ENCODE data around the gene CREB5.

The CREB5 gene

GRCh38 chr7:28799619-28800018 lies 387.3 kb downstream of the CREB5 start:
- TF ChIP-seq CTCF (IDR thresholded peaks at IDR 0.05): no peak
- no peak overlapping the region for H3K9ac ChIP-seq
- no peaks in the 10 kb centered on the region for H3K36me3 ChIP-seq (ENCODE audit: control insufficient read depth, insufficient read depth, low read length)
- no peak overlapping the region for H2AFZ ChIP-seq
- no peaks in the 10 kb centered on the region for H3K4me1 ChIP-seq
- H3K9me3 ChIP-seq (ENCODE audit: control insufficient read depth, low read length): no peaks in the 10 kb centered on the region
- H3K4me2 ChIP-seq (ENCODE audit: low read length): no peak overlapping the region
- H3K79me2 ChIP-seq: no peaks in the 10 kb centered on the region
- H3K4me3 ChIP-seq (ENCODE audit: low read depth, low read length): no peak overlapping the region
- H3K27me3 ChIP-seq (ENCODE audit: control insufficient read depth, insufficient read depth, low read length): no peaks in the 10 kb centered on the region
- no peak overlapping the region for H3K27ac ChIP-seq

GRCh38 chr7:28800150-28800549 lies 387.8 kb downstream of the CREB5 start:
- Histone ChIP-seq H3K9ac (no peak overlapping the region), H3K4me3 (ENCODE audit: low read depth, low read length) (no peak overlapping the region), H3K27ac (no peak overlapping the region), H3K4me2 (ENCODE audit: low read length) (no peak overlapping the region), H3K36me3 (ENCODE audit: control insufficient read depth, insufficient read depth, low read length) (no peaks in the 10 kb centered on the region), H3K79me2 (no peaks in the 10 kb centered on the region), H3K27me3 (ENCODE audit: control insufficient read depth, insufficient read depth, low read length) (no peaks in the 10 kb centered on the region), H3K4me1 (no peaks in the 10 kb centered on the region), H2AFZ (no peak overlapping the region), H3K9me3 (ENCODE audit: control insufficient read depth, low read length) (no peaks in the 10 kb centered on the region)
- no peak for TF ChIP-seq CTCF (IDR thresholded peaks at IDR 0.05)

- no peaks in the 10 kb centered on the region for H3K4me1 ChIP-seq
- no peak for TF ChIP-seq CTCF (IDR thresholded peaks at IDR 0.05)
- H2AFZ ChIP-seq: no peak overlapping the region
- H3K9ac ChIP-seq: no peak overlapping the region
- H3K79me2 ChIP-seq: no peaks in the 10 kb centered on the region
- no peaks in the 10 kb centered on the region for H3K9me3 ChIP-seq (ENCODE audit: control insufficient read depth, low read length)
- no peak overlapping the region for H3K4me3 ChIP-seq (ENCODE audit: low read depth, low read length)
- H3K27ac ChIP-seq: no peak overlapping the region
- H3K27me3 ChIP-seq (ENCODE audit: control insufficient read depth, insufficient read depth, low read length): no peaks in the 10 kb centered on the region
- H3K4me2 ChIP-seq (ENCODE audit: low read length): no peak overlapping the region
- H3K36me3 ChIP-seq (ENCODE audit: control insufficient read depth, insufficient read depth, low read length): no peaks in the 10 kb centered on the region
Observed at GRCh38 chr7:28802450-28802849, 390.1 kb downstream of the CREB5 start.

- Histone ChIP-seq H3K9ac (no peak overlapping the region), H2AFZ (no peak overlapping the region), H3K27ac (no peak overlapping the region), H3K4me3 (ENCODE audit: low read depth, low read length) (no peak overlapping the region), H3K27me3 (ENCODE audit: control insufficient read depth, insufficient read depth, low read length) (no peaks in the 10 kb centered on the region), H3K9me3 (ENCODE audit: control insufficient read depth, low read length) (no peaks in the 10 kb centered on the region), H3K36me3 (ENCODE audit: control insufficient read depth, insufficient read depth, low read length) (no peaks in the 10 kb centered on the region), H3K79me2 (no peaks in the 10 kb centered on the region), H3K4me2 (ENCODE audit: low read length) (no peak overlapping the region), H3K4me1 (no peaks in the 10 kb centered on the region)
- TF ChIP-seq CTCF (IDR thresholded peaks at IDR 0.05): no peak
Observed at GRCh38 chr7:28804157-28804556, 391.8 kb downstream of the CREB5 start.

GRCh38 chr7:28804990-28805389 lies 392.7 kb downstream of the CREB5 start:
- Histone ChIP-seq H3K4me2 (ENCODE audit: low read length) (no peak overlapping the region), H3K9me3 (ENCODE audit: control insufficient read depth, low read length) (no peaks in the 10 kb centered on the region), H3K4me1 (no peaks in the 10 kb centered on the region), H3K36me3 (ENCODE audit: control insufficient read depth, insufficient read depth, low read length) (no peaks in the 10 kb centered on the region), H2AFZ (no peak overlapping the region), H3K79me2 (no peaks in the 10 kb centered on the region), H3K4me3 (ENCODE audit: low read depth, low read length) (no peak overlapping the region), H3K27ac (no peak overlapping the region), H3K9ac (no peak overlapping the region), H3K27me3 (ENCODE audit: control insufficient read depth, insufficient read depth, low read length) (no peaks in the 10 kb centered on the region)
- no peak for TF ChIP-seq CTCF (IDR thresholded peaks at IDR 0.05)
